Measurements from ENCODE around the gene CBL.

DNA sequence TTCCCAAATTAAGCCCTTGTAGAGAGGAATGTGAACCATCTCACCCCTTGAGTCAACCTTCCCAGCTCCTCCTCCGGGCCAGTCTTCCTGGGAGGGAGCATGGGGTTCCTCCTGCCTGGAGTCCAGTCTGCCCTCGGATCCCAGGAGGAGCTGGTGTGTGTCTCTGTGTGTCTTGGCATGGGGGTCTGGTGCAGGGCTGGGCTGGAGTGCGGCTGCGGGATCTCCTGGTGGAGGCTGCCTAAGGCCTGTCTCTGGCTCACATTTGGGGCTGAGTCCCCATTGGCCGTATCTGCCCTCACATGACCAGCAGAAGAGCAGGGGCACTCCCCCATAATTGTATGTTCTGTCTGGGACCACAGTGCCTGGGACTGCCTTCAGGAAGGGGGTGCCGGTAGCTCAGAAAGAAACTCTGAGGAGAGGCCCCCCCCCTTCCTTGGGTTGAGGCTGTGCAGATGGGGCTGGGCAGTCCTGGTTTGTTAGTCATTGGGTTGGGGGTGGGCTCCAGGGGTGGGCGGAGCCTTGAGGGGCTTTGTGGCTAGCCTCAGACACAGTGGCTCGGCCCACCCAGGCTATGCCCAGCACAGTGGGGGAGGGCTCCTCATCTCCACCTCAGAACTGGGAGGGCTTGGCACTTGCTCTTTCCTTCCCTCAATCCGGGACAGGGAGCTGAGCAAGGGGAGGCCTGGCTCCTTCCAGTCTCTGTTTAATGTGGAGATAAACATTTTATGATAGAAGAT, 131.6 kb downstream of the CBL start:
- TF ChIP-seq, protein P1, sequence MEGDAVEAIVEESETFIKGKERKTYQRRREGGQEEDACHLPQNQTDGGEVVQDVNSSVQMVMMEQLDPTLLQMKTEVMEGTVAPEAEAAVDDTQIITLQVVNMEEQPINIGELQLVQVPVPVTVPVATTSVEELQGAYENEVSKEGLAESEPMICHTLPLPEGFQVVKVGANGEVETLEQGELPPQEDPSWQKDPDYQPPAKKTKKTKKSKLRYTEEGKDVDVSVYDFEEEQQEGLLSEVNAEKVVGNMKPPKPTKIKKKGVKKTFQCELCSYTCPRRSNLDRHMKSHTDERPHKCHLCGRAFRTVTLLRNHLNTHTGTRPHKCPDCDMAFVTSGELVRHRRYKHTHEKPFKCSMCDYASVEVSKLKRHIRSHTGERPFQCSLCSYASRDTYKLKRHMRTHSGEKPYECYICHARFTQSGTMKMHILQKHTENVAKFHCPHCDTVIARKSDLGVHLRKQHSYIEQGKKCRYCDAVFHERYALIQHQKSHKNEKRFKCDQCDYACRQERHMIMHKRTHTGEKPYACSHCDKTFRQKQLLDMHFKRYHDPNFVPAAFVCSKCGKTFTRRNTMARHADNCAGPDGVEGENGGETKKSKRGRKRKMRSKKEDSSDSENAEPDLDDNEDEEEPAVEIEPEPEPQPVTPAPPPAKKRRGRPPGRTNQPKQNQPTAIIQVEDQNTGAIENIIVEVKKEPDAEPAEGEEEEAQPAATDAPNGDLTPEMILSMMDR (conservative IDR thresholded peaks at IDR 0.05 in 1 of 2, IDR thresholded peaks at IDR 0.05 in 1 of 2; ENCODE audit: extremely low read depth in 1 of 2, insufficient read depth in 1 of 2, low read depth in 1 of 2, low read length in 2 of 2): no peak
- TF ChIP-seq EZH2 (IDR thresholded peaks at IDR 0.05; ENCODE audit: borderline replicate concordance, low read length): no peak
